Measurements from ENCODE around the gene CFTR.
"Not testable (repeated sequence)": the region's sequence is repeated elsewhere in the genome, so short reads cannot be mapped to it uniquely, and the experiment has no call there.

CFTR gene

DNA sequence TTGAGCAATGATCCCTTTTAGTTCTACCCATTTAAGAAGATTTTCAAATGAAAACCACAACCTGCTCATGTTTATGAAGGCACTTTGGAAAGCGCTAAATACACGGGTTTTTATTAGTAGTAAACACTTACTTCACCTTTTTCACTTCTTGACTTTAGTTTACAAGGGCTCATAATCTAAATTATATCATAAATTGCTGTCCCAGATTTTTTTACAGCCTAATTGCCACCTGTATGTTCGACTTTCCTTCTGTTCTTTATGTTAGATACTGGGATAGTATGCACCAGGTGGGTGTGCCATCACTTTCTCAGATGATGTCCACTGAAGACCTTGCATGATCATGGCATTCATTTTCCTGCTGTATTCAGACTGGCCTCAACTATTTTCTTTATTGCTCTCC lies 22.5 kb downstream of the CFTR start:
- no peak for DNase-seq

DNA sequence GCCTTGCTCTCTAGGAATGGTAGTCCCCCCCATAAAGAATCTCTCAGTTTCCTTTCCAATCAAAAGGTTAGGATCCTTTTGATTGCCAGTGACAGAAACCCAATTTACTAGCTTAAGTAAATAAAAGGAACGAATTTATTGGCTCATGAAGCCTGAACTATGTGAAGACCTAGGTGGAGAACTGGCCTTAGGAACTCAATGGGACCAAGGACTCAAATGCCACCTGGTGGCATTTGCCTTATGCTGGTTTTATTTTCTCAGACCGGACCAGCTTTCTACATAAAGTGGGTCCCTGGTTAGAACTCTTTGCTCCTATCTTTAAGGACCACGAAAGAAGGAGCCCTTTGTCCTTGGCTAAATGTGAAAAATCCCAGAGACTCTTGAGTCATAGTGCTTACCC lies 25.4 kb downstream of the CFTR start:
- DNase-seq, result no peak

DNA sequence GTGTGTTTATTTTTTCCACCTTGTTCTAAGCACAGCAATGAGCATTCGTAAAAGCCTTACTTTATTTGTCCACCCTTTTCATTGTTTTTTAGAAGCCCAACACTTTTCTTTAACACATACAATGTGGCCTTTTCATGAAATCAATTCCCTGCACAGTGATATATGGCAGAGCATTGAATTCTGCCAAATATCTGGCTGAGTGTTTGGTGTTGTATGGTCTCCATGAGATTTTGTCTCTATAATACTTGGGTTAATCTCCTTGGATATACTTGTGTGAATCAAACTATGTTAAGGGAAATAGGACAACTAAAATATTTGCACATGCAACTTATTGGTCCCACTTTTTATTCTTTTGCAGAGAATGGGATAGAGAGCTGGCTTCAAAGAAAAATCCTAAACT lies 28.9 kb downstream of the CFTR start:
- no peak for DNase-seq

DNA sequence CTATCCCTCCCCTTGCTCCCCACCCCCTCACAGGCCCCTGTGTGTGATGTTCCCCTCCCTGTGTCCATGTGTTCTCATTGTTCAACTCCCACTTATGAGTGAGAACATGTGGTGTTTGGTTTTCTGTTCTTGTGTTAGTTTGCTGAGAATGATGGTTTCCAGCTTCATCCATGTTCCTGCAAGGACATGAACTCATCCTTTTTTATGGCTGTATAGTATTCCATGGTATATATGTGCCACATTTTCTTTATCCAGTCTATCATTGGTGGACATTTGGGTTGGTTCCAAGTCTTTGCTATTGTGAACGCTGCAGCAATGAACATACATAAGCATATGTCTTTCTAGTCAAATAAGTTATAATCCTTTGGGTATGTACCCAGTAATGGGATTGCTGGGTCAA lies 37.4 kb downstream of the CFTR start:
- DNase-seq, result not testable (repeated sequence)

DNA sequence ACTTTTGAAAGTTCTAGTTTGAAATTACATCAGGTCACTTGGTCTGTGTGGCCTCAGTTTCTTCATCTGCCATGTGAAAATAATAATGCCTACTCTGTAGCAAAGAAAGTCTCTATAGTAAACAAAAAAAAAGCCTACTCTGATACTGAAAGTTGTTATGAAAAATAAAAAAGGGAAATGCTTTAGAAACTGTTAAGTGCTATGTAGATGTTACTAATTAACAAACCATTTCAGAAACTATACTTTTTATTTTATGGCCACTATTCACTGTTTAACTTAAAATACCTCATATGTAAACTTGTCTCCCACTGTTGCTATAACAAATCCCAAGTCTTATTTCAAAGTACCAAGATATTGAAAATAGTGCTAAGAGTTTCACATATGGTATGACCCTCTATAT lies 50.6 kb downstream of the CFTR start:
- no peak for DNase-seq

DNA sequence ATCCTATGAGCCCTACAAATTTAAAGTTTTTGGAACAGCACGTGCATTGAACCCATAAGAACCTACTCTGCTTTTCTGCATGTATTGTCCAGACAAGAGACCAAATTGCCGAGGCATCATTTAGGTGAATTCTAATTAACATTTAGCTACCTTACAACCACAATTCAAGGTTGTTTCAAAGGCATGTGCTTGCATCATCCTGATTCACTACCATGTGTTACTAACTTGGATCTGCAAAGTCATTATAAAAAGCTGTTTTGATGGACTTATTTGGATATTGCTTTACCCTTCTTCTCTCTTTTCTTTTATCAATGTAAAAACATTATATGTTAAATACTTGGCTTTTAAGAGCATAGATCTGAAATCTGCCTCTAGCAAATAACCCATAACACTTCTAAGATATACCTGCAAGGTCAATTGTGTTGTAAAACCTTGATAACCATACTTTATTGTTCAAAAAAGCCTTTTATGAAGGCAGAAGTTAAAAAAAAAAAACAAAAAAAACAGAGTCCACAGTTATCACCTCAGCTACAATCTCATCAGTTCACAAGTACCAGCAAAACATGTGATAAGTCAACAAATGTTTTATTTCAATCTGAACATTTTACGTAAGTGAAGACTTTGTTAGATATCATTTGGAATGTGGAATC lies 51.9 kb downstream of the CFTR start:
- no peak for DNase-seq

DNA sequence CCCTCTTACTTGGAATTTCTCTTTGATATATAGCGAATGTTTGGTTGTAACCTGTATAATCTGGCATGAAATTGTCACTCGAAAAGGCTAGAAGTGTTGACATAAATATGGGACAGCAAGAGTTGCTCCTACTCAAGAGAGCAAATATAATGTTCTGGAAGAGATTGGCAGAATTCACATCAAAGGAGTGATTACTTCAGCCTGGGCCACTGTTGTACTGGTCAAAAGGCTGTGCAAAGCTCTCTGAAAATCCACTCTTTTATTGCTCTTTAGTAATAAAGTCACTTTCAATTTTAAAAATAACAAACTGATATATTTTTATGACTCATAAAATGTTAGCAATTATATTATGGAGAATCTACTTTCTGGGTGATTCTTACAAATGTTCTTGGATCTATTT lies 58.2 kb downstream of the CFTR start:
- DNase-seq, result no peak

DNA sequence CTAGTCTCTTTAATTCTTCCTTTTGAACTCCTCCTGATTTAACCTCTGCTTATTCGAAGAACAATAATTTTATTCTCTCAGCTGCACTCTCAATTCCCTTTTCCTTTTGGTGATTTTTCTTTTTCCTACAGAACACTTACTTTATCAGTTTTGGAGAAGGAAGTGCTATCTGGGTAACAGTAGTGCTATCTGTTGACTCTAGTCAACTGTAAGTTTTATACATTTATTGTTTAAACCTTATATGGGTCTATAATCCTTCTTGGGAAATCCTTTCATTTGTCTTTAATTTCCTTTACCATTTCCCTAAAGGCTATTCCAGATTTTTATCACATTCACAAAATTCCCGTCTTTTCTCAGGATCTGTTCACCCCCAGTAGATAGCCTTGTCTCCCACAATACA lies 64.2 kb downstream of the CFTR start:
- no peak for DNase-seq

DNA sequence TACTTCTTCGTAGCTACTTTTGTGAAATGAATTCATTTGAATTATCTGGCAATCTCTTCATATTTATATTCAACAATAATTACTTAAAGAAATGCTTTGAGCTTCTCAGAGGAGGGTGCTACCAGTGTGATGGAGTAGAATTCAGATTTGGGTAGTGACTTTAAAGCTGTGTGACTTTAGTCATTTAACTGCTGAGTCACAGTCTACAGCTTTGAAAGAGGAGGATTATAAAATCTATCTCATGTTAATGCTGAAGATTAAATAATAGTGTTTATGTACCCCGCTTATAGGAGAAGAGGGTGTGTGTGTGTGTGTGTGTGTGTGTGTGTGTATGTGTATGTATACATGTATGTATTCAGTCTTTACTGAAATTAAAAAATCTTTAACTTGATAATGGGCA lies 68.2 kb downstream of the CFTR start:
- DNase-seq, result no peak

DNA sequence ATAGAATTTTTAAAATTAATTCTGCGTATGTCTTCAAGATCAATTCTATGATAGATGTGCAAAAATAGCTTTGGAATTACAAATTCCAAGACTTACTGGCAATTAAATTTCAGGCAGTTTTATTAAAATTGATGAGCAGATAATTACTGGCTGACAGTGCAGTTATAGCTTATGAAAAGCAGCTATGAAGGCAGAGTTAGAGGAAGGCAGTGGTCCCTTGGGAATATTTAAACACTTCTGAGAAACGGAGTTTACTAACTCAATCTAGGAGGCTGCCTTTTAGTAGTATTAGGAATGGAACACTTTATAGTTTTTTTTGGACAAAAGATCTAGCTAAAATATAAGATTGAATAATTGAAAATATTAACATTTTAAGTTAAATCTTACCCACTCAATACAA lies 70.8 kb downstream of the CFTR start:
- no peak for DNase-seq

DNA sequence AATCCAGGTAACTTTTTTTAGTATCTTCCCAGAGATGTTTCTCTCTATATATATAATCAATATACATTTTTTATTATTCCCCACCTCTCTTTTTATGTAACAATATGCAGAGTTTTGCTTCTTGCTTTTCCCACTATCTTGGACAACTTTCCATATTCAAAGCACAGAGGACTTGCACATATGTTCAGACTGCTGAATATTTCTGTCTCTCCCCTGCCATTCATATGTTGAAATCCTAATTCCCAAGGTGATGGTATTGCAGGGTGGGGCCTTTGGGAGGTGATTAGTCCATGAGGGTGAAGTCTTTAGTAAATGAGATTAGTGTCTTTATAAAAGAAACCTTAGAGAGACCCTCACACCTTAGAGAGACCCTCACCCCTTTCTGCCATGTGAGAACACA lies 72.8 kb downstream of the CFTR start:
- DNase-seq, result no peak

DNA sequence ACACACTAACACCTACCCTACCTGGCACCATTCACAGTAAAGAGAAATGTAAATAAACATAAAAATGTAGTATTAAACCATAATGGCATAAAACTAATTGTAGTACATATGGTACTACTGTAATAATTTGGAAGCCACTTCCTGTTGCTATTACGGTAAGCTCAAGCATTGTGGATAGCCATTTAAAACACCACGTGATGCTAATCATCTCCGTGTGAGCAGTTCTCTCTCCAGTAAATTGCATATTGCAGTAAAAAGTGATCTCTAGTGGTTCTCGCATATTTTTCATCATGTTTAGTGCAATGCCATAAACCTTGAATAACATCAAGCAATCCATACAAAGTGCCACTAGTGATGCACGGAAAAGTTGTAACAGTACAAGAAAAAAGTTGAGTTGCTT lies 75.4 kb downstream of the CFTR start:
- no peak for DNase-seq

DNA sequence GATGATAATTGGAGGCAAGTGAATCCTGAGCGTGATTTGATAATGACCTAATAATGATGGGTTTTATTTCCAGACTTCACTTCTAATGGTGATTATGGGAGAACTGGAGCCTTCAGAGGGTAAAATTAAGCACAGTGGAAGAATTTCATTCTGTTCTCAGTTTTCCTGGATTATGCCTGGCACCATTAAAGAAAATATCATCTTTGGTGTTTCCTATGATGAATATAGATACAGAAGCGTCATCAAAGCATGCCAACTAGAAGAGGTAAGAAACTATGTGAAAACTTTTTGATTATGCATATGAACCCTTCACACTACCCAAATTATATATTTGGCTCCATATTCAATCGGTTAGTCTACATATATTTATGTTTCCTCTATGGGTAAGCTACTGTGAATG lies 79.6 kb downstream of the CFTR start:
- no peak for DNase-seq

DNA sequence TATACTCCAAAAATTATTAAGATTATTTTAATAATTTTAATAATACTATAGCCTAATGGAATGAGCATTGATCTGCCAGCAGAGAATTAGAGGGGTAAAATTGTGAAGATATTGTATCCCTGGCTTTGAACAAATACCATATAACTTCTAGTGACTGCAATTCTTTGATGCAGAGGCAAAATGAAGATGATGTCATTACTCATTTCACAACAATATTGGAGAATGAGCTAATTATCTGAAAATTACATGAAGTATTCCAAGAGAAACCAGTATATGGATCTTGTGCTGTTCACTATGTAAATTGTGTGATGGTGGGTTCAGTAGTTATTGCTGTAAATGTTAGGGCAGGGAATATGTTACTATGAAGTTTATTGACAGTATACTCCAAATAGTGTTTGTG lies 80.2 kb downstream of the CFTR start:
- DNase-seq, result no peak

DNA sequence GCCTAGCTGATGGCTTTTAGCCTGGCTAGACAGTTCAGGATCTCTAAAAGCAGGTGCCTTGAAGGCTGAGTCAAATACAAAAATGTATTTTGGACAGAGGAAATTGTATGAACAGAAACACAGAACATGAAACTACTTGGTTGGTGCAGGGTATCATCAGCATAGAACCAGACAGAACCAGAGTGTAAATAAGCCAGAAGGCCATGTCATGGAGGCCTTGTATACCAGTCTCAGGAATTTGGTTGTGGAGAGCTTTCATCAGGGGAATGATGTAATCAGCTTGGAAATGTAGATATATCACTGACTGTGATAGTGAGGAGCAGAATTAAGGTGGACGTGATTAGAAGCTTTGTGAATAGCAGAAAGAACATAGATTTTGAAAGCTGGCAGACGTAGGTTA lies 82.9 kb downstream of the CFTR start:
- DNase-seq, result no peak

DNA sequence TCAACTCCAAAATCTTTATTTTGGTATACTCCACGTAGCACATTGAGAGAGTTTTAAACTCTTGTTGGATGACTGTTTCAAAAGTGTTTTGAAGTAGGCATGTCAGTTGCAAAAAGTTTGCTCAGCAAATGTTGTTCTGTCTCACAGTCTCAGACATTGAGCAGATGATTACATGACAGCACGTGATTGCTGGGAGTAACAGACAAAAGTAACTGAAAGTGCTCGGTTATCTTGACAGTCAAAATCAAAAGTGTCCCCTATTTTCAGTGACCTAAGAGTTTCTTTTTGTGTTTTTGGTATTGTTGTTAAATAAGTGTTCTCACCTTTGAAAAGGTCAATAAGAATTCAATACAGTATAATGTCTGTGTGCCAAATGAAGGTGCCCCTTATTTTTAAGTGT lies 84.3 kb downstream of the CFTR start:
- DNase-seq, result no peak

DNA sequence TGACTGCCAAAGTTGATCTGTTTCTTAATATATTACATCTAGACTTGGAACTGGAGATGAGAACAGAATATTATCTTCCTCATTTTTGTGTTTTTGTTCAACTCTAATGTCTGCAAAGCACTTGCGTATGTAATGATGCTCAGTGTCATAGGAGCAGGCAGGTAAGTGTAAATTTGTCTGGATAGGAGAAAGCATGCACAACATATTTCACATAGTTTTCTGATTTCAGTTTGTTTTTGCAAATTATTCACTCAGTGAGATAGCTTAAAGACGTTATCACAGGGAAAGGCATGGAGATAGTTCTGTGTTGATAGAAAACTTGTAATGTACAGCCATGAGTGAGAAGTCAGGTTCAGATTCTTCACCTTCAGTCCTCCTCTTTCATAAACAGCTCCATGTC lies 84.8 kb downstream of the CFTR start:
- no peak for DNase-seq

DNA sequence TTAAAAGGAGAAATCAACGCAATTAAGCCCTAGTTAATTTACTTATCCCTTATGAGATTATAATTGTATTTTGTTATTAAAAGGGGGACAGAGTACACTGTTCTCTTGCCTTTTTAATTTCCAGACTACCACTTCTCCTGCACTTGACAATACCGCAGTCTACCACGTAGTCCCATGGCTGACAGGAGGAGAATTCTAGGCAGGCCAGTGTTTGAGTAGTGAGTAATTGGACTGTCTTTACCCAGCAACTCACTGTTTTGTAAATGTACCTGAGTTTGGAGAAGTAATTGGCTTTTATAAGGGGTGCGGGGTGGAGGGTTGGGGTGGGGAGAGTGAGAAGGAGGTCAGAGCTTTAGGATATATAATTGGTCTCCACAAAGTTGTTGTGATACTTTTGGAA lies 85.4 kb downstream of the CFTR start:
- DNase-seq, result no peak

DNA sequence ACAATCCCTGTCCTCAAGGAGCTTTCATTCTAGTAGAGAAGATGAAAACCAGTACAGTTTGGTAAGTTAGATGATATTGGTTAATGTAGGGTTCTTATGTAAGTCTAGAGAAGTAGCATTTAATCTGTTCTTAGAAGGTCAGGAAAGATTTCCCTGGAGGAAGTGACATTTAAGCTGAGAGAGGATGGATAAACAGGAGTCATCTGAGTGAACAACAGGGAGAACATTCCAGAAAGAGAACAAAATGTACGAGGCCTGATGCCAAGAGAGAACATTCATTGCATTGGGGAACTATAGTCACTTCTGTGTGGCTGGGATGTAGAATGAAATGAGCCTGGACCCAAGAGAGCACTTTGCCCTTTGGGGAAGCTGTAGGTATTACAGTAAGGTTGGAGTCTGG lies 88.0 kb downstream of the CFTR start:
- no peak for DNase-seq

DNA sequence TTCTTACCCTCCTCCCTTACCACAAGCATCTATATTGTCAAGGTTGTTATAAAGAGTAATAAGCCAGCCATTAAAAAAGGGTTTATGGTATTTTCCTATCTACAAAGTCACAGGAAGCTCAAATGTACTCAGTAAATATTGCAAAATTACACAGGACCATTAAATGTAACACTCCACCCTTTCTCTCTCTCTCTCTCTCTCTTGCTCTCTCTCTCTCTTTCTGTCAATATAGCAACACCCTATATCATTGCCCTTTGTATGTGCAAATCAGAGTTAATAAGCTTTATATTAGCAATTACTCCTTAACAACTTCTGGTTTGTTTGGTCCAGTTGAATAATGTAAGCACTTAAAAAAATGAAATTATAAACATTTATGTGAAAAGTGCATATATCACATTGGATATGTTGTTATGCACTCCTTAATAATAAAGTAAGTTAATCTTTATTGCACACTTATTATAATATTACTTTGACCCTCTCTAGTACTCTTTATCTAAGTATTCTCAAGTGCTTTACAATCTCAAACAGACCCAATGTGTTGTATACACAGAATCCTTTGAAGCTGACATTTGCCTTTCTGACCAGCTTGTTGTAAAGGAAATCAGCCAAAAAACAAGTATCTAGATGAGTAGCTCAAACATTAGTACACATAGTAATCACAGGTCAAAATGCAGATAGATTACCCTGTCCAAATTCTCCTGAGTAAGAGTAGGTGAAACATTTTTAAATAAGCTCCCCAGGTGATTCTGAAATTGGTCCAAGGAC lies 93.2 kb downstream of the CFTR start:
- no peak for DNase-seq

DNA sequence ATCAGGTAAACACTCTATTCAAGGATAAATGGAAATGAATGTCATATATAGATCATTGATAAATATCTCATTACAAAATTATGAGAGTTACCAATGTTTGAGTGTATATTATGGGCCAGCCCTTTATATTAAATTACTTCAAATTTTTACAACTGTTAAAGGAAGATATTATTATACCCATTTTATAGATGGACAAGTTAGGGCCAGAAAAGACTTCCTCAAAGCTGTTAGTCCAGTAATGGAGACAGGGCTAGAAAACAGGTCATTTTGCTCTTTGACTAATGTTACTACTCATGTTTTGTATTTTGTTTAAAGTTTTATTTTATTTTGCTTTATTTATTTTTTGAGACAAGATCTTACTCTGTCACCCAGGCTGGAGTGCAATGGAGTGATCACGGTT lies 101.6 kb downstream of the CFTR start:
- no peak for DNase-seq

DNA sequence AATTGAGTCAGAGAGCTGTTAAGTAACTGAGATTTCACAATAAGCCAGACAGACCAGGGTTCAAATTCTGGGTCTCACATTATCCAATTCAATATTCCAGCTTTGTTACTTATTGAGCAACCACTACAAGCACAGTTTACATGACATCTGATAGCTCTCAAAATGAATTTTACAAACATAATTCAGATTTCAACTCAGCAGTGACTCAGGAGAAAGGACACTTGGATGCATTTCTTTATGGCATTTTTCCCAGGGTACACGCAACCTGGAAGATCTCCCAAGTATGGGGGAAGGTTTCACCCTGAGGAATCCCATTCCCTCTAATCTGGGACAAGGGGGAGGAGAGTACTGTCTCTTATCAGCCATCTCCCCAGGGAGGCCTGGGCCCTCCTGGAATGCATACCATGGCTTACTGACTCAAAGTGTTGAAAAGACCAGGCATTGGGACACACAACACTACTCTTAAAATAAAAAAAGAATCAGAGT lies 102.4 kb downstream of the CFTR start:
- DNase-seq, result no peak

DNA sequence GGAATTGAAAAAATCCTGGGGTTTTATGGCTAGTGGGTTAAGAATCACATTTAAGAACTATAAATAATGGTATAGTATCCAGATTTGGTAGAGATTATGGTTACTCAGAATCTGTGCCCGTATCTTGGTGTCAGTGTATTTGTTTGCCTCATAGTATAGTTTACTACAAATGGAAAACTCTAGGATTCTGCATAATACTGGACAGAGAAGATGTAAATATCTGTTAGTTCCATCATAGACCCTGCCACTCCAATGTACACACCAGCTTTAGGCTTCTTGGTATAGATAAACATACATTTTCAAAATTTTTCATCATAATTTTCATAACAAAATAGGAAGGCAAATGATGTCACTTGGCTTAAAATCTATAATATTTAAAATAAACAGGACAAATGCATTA lies 108.1 kb downstream of the CFTR start:
- no peak for DNase-seq

DNA sequence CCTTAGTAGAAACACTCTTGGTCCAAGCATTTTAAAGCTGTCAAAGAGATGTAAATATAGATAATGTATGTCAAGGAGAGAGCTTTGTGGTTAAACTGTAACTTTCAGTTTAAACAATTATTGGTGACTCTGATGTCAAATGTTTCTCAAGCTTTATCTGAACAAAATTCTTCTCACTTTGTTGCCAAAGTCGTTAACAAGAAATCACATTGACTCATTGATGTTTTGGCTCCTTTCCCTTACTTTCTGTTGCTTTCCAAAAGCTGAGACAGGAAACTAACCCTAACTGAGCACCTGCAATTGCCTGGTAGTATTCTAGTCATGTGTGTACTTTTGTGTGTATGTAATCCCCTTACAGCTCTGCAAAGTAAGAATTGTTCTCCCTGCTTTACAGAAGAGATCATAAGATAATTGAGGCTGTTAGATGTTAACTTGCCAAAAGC lies 108.5 kb downstream of the CFTR start:
- no peak for DNase-seq

DNA sequence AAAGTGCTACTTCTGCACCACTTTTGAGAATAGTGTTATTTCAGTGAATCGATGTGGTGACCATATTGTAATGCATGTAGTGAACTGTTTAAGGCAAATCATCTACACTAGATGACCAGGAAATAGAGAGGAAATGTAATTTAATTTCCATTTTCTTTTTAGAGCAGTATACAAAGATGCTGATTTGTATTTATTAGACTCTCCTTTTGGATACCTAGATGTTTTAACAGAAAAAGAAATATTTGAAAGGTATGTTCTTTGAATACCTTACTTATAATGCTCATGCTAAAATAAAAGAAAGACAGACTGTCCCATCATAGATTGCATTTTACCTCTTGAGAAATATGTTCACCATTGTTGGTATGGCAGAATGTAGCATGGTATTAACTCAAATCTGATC lies 110.4 kb downstream of the CFTR start:
- DNase-seq, result no peak
